PC-9 (cell line): Measurements from ENCODE around the gene BEND3. TPM values are rescaled to one million over a fixed set of nuclear protein-coding genes. Genes with fewer than 3 reads are reported as not detected.

ENCODE experiments used
- BruUV-seq: library from RNA; stranded (reverse); fragments of 400-500 nt; replicated peaks from 2 replicates; lab custom pipeline; 2021; lab: Mats Ljungman, UMichigan
- CTCF ChIA-PET: fragments of 300-600 bp; sonication (Branson Sonifier 250); formaldehyde crosslinking; loops from one replicate; lab custom pipeline; 2022; ENCODE audit warnings: antibody characterized with exemption; lab: Charles Lee
- POLR2A ChIA-PET: fragments of 300-600 bp; sonication (Branson Sonifier 250); formaldehyde crosslinking; loops from one replicate; lab custom pipeline; 2022; ENCODE audit warnings: antibody characterized with exemption; ENCODE audit not compliant: unreplicated experiment; lab: Charles Lee
- DNase-seq, 2 experiments: peaks; one replicate each; pipeline versions ENCODE4 v3.0.0 to v3.0.0-alpha.2; 2015 to 2022; ENCODE audit warnings: mixed read lengths in 1 of 2
- H2AFZ ChIP-seq: fragments of 200-600 bp; sonication (generic); 2 replicates; pipeline ENCODE4 v1.8.1; 2017; ENCODE audit warnings: antibody characterized with exemption
- H3F3A ChIP-seq: fragments of 200-600 bp; sonication (generic); 2 replicates; pipeline ENCODE4 v1.8.1; 2017; ENCODE audit warnings: antibody characterized with exemption, mild to moderate bottlenecking, low read depth; ENCODE audit not compliant: insufficient read depth
- H3K27ac ChIP-seq: fragments of 200-600 bp; sonication (generic); 2 replicates; pipeline ENCODE4 v1.6.1; 2016; ENCODE audit warnings: mixed run types
- H3K27me3 ChIP-seq: fragments of 200-600 bp; sonication (generic); 2 replicates; pipeline ENCODE4 v1.6.1; 2016; ENCODE audit warnings: low read depth, mixed run types; ENCODE audit not compliant: insufficient read depth
- H3K36me3 ChIP-seq: fragments of 200-600 bp; sonication (generic); 2 replicates; pipeline ENCODE4 v1.6.1; 2016; ENCODE audit warnings: low read depth, mixed run types
- H3K4me1 ChIP-seq: fragments of 200-600 bp; sonication (generic); replicated peaks from 2 replicates; pipeline ENCODE4 v1.6.1; 2016; ENCODE audit warnings: mixed run types; ENCODE audit not compliant: insufficient read depth
- H3K4me2 ChIP-seq: fragments of 200-600 bp; sonication (generic); 2 replicates; pipeline ENCODE4 v1.6.1; 2017; ENCODE audit warnings: mixed run types
- H3K4me3 ChIP-seq: fragments of 200-600 bp; sonication (generic); 2 replicates; pipeline ENCODE4 v1.6.1; 2016; ENCODE audit warnings: mixed run types
- H3K79me2 ChIP-seq: fragments of 200-600 bp; sonication (generic); 2 replicates; pipeline ENCODE4 v1.6.1; 2017; ENCODE audit warnings: low read depth, mixed run types
- H3K9me2 ChIP-seq: fragments of 200-600 bp; sonication (generic); 2 replicates; pipeline ENCODE4 v1.8.1; 2017; ENCODE audit warnings: mild to moderate bottlenecking; ENCODE audit not compliant: insufficient read depth
- H3K9me3 ChIP-seq: fragments of 200-600 bp; sonication (generic); 2 replicates; pipeline ENCODE4 v1.8.1; 2016; ENCODE audit warnings: low read depth; ENCODE audit not compliant: insufficient read depth
- H4K20me1 ChIP-seq: fragments of 200-600 bp; sonication (generic); 2 replicates; pipeline ENCODE4 v1.8.1; 2017; ENCODE audit not compliant: insufficient read depth
- CTCF ChIP-seq: fragments of 200-600 bp; sonication (generic); conservative IDR thresholded peaks from 2 replicates; pipeline ENCODE4 v1.6.1; 2017; ENCODE audit warnings: mixed run types, antibody characterized with exemption, mild to moderate bottlenecking, moderate library complexity
- EZH2 ChIP-seq: fragments of 200-600 bp; sonication (generic); IDR thresholded peaks from 2 replicates; pipeline ENCODE4 v1.8.0; 2017; ENCODE audit warnings: antibody characterized with exemption, low read depth
- intact Hi-C: fragments of 100-400 bp; cut with micrococcal nuclease; formaldehyde crosslinking; loops from one replicate; pipeline ENCODE4 v1.10.0; 2022; ENCODE audit not compliant: unreplicated experiment
- total RNA-seq: library from RNA; stranded (reverse); gene quantifications from 2 replicates; pipeline ENCODE4 v1.2.3, GENCODE V29; 2021

The BEND3 gene
- total RNA-seq, 1 experiment from 2014 or later = 3.4 TPM

DNA sequence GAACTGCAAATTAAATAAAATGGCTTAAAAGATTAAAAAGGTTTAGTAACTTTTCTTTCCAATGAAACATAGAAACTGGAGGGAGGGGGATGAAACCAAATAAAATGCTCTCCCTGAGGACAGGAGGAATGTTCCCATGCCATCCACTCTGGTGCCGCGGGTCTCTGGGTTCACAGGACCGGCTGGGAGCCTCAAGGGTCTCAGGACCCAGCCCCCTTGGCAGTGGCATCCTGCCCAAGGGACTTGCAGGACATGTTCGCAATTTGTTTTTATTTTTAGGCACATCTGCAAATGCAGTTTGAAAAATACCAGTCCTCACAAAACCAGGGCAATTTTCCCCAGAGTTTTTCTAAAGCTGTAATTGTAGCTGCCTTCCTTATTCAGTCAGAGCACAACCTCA, 7.5 kb downstream of the BEND3 start:
- CTCF ChIA-PET = no interaction called here

GRCh38 chr6:107106165-107106564, 9.2 kb downstream of the BEND3 start:
- TF ChIP-seq EZH2 = no peak
- TF ChIP-seq CTCF = no peak
- no TSS peak for BruUV-seq

More for the DNA sequence above, 7.5 kb downstream of the BEND3 start:
- H3K27ac ChIP-seq = no peak overlapping the region
- no TSS peak for BruUV-seq
- no peaks in the 10 kb centered on the region for H3K9me3 ChIP-seq
- DNase-seq = no peak
- no peaks in the 10 kb centered on the region for H3K36me3 ChIP-seq
- peaks cover 3% of the 10 kb centered on the region; the same call in 1 of the 2 replicates for H3K79me2 ChIP-seq
- H4K20me1 ChIP-seq = no peaks in the 10 kb centered on the region
- no peaks in the 10 kb centered on the region for H3K9me2 ChIP-seq
- no peaks in the 10 kb centered on the region for H3K4me1 ChIP-seq
- no peaks in the 10 kb centered on the region for H3K27me3 ChIP-seq
- intact Hi-C loops = no loop called here
- H3K4me2 ChIP-seq = no peak overlapping the region
- POLR2A ChIA-PET = no interaction called here
- no peaks in the 10 kb centered on the region for H3F3A ChIP-seq
- no peak overlapping the region for H2AFZ ChIP-seq
- no peak overlapping the region for H3K4me3 ChIP-seq
- TF ChIP-seq CTCF (no peak), EZH2 (no peak)

DNA sequence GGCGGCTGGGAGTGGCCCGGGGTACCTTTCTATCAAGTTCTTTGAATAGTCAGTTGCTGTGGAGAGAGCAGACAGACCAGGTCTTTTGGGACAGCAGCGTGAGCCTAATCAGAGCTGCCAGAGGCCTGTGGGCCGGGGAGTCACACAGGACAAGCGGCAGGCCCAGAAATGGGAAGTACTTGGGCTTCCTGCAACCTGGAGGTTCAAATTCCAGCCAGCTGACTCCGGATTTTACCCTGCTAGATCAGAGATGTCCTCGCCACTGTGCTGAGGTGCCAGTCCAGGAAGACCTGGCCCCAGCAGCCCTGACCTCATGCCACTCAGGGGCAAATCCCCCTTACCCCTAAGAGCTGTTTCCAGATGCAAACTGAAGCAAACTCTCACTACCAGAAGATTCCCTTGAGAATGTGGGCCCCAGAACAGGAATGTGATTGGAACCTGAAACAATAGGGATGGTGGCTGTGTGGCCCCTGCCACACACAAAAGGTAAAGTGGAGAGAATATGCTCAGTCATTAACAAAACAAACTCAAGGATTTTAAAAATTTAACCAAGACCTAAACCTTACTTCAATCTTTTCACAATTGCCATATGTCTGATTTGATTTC, 9.7 kb downstream of the BEND3 start:
- Histone ChIP-seq H2AFZ (no peak overlapping the region), H3K27me3 (no peaks in the 10 kb centered on the region), H3F3A (no peaks in the 10 kb centered on the region), H3K4me3 (no peak overlapping the region), H3K9me2 (no peaks in the 10 kb centered on the region), H3K36me3 (no peaks in the 10 kb centered on the region), H4K20me1 (no peaks in the 10 kb centered on the region), H3K4me1 (no peaks in the 10 kb centered on the region), H3K79me2 (no peaks in the 10 kb centered on the region; the same call in 1 of the 2 replicates), H3K9me3 (no peaks in the 10 kb centered on the region), H3K27ac (no peak overlapping the region), H3K4me2 (no peak overlapping the region)
- intact Hi-C loops = no loop called here
- POLR2A ChIA-PET = interaction anchor here (0.6 kb wide), 1 partner anchor 10 kb away, joined by 7 read pairs; the partner anchor contains the start of gene BEND3
- CTCF ChIA-PET = interaction anchor here (0.7 kb wide), 1 partner anchor 182 kb away, joined by 3 read pairs; no protein-coding TSS in a partner anchor
- TF ChIP-seq CTCF = no peak
- no peak for TF ChIP-seq EZH2
- no peak for DNase-seq
- BruUV-seq = no TSS peak

More at GRCh38 chr6:107106165-107106564, 9.2 kb downstream of the BEND3 start:
- H3K4me3 ChIP-seq = no peak overlapping the region
- no peaks in the 10 kb centered on the region; the same call in 1 of the 2 replicates for H3K79me2 ChIP-seq
- H3K27me3 ChIP-seq = no peaks in the 10 kb centered on the region
- CTCF ChIA-PET = interaction anchor here (0.6 to 0.7 kb wide), 3 partner anchors 182 to 771 kb away, joined by 3 to 4 read pairs (median 3); no protein-coding TSS in a partner anchor
- no peaks in the 10 kb centered on the region for H3K9me3 ChIP-seq
- no peaks in the 10 kb centered on the region for H3K4me1 ChIP-seq
- no peak overlapping the region for H3K27ac ChIP-seq
- H4K20me1 ChIP-seq = no peaks in the 10 kb centered on the region
- no peaks in the 10 kb centered on the region for H3K9me2 ChIP-seq
- H2AFZ ChIP-seq = no peak overlapping the region
- intact Hi-C loops = no loop called here
- POLR2A ChIA-PET = interaction anchor here (0.6 kb wide), 1 partner anchor 9 kb away, joined by 7 read pairs; the partner anchor contains the start of gene BEND3
- no peak for DNase-seq
- no peaks in the 10 kb centered on the region for H3K36me3 ChIP-seq
- H3F3A ChIP-seq = no peaks in the 10 kb centered on the region
- H3K4me2 ChIP-seq = no peak overlapping the region
